NCI-H2196 (cell line): ENCODE measurements around the gene FAM186B.
A peak's percentile ranks its signal among the peaks of the same experiment; 100 is the strongest.

Experiments
- DNase-seq: peaks from one replicate; lab custom pipeline; 2025; ENCODE audit not compliant: unreplicated experiment; lab: John Stamatoyannopoulos, UW

The FAM186B gene

DNA sequence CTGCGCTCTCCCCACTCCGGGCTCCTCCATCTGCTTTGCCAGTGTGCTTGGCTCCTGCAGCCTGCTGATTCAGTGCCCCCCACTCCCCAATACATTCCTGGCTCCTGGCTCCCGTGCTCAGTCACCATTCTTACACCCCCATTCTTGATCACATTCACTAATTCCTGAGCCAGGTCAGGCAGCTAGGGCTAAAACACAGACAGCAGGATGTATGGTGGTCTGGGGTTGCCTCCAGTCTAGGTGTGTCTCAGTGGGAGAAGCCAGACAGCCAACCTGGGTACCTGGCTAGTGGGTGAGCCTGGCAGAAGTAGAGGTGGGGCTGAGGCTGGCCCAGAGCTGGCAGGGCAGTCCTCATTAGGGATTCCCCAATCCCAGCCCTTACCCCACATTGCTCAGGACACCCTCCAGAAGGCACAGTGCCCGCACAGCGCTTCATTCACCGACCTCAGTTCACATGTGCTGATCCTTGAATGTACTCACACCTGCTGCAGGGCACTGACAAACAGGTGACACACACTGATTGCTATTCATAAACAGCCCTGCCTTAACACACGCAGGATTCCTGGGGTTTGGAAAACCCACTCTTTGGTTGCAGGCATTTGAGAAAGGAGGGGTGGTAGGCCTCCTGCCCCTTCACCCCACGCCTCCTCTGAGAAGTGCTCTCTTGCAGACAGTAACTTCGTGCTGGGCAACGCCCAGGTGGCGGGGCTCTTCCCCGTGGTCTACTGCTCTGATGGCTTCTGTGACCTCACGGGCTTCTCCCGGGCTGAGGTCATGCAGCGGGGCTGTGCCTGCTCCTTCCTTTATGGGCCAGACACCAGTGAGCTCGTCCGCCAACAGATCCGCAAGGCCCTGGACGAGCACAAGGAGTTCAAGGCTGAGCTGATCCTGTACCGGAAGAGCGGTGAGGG is 65.0 kb downstream of the FAM186B start:
- DNase-seq: no peak

DNA sequence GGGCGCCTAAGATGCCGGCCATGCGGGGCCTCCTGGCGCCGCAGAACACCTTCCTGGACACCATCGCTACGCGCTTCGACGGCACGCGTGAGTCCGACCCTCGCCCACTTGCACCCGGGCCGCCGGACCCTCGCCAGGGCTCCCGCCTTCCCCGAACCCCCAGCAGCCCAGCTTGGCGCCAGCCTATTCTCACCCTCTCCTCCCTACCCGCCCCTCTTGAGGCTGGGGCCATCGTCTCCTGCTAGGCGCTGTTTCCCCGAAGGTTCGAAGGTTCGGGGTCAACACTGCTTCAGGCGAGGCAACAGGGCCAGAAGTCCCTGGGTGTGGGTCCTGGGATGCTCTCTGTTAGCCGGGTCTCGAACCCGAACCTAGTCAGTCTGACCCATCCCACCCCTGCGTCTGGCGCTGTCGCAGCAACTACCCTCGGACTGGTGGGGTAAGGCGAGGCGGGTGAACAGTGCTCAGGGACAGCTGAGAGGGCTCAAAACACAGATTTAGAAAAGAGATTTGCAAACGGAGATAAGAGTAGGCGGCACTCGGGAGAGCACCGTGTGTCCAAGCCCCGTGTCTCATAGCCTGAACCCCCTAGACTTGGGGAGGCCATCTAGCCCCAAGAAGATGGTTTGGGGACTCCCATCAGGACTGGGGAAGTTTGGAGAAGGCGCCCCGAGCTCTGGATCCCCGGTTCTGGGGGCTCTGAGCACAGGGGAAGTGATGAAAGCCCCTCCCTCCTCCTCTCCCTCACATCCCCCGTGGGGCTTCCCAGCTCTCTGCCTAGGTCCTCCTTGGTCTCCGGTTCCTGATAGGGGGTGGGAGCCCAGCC is 65.8 kb downstream of the FAM186B start:
- no peak for DNase-seq

DNA sequence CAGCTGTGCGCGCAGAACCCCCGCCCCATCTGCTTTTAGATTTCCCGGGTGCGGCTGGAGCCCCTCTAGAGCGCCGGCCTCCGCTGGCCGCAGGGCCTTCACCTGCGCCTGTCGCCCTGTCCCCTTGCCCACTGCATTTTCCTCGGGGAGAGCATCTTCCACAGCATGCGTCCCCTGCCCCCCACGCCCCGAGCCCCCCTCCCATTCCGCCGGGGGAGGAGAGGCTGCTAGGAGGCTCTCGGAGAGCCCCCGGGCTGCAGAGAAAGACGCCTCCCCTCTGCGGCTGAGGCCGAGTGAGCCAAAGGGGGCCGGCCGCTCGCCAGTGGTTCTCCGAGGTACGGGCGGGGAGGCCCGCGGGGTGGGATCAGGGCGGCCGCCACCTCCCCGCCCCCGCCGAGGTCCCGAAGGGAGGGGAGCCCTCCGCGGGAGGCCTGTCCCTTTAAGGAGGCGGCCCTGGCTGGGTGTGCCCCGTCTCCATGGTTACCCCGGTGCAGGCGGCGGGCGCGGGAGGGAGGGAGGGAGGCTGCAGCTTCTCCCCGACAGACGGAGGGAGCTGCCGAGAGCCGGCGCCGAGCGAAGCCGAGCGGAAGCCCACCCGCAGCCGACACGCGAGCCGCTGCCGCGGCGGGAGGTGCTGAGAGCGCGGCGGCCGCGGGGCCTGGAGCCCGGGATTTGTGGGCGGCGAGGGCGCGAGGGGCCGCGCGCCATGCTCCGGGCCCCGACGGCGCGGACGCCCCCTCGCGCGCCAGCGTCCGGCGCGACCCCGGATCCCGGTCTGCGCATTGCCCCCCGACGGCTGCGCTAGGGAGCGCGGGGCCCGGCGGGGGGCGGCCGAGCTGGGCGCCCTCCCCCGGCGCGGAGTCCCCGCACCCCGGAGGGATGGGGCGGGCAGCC is 66.7 kb downstream of the FAM186B start, which contains the start of gene KCNH3:
Gene KCNH3 (plus strand): TSS at position 521 of the 894 bp plus-strand sequence. CDS start 387 bp downstream, outside the sequence.
- DNase-seq: peak; percentile 80

DNA sequence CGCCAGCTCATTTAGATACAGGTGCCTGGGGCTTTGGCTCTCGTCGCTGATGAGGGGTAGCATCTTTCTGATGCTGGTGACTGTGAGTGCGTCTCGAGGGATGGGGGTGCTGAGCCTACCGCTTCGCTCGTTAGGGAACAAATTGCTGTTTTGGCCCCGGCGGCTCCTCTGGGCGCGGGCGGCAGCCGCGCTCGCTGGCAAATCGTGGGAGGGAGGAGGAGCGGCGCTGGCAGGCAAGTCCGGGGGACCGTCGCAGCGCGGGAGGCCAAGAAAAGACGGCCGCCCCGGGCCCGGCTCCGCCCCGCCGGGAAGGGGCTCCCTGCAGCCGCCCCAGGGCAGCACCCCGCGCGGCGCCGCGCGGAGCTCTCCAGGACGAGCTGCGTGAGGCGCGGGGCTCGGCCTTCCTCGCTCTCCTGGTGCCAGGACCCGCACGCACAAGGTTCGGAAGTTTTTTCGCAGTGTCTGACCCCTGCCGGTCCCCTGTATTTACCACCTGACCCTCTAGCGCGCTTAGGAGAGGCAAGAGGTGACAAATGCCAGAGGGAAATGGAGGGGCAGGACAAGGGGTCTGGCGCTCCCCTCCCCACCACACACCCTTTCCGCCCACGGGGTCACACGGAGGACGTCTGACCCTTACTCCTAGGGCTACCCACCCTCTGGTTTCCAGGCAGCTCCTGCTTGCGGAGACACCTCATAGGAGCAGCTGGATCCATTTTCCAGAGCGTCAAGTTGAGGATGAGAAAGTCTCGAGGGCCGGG is 67.5 kb downstream of the FAM186B start:
- no peak for DNase-seq
